GM12878 (cell line): ENCODE measurements around the gene PDPK1. TPM values are rescaled to one million over a fixed set of nuclear protein-coding genes. Genes with fewer than 3 reads are reported as not detected.

Source experiments
- ATAC-seq: fragments of 200-7000 bp; cut with Tn5 transposase; 3 replicates; pipeline ENCODE4 v1.9.1; 2020; ENCODE audit warnings: mild to moderate bottlenecking, moderate library complexity
- BruUV-seq: library from RNA; stranded (reverse); fragments of 400-500 nt; replicated peaks from 2 replicates; lab custom pipeline; 2021; lab: Mats Ljungman, UMichigan
- CTCF ChIA-PET: fragments of 300-600 bp; sonication (Branson Sonifier 250); formaldehyde crosslinking; extraction: SDS; loops from one replicate; lab custom pipeline; 2021; ENCODE audit warnings: inconsistent platforms; lab: Yijun Ruan, JAX
- POLR2A ChIA-PET: fragments of 350-600 bp; formaldehyde crosslinking; extraction: SDS; loops from one replicate; lab custom pipeline; 2021; ENCODE audit warnings: inconsistent platforms; lab: Charles Lee
- RAD21 ChIA-PET: fragments of 300-600 bp; sonication (Branson Sonifier 250); formaldehyde crosslinking; loops from one replicate; lab custom pipeline; 2023; ENCODE audit warnings: antibody characterized with exemption; ENCODE audit not compliant: unreplicated experiment; lab: Charles Lee
- SMC1A ChIA-PET: fragments of 300-600 bp; sonication (Branson Sonifier 250); formaldehyde crosslinking; loops from one replicate; lab custom pipeline; 2023; ENCODE audit not compliant: unreplicated experiment, uncharacterized antibody; lab: Charles Lee
- DNase-seq: peaks from one replicate; pipeline ENCODE4 v3.0.0-alpha.2; 2011; ENCODE audit warnings: low read depth, low spot score
- FAIRE-seq: peaks from 3 replicates; lab custom pipeline; 2011; peaks lifted over from hg19 to GRCh38; lab: Jason Lieb, UNC
- H2AFZ ChIP-seq: 2 replicates; pipeline ENCODE4 v1.6.0; 2011; ENCODE audit warnings: low read depth, low read length, control low read depth; ENCODE audit not compliant: control insufficient read depth
- H3K27ac ChIP-seq: 2 replicates; pipeline ENCODE4 v1.5.1; 2011; ENCODE audit warnings: control low read depth; ENCODE audit not compliant: control insufficient read depth, insufficient read depth
- H3K27me3 ChIP-seq, 2 experiments: replicated peaks in 1 of 2; 2 replicates each; pipeline versions ENCODE4 v1.6.0 to v1.6.1; 2011; ENCODE audit warnings: low read length in 1 of 2; ENCODE audit not compliant: control insufficient read depth in 2 of 2, insufficient read depth in 2 of 2
- H3K36me3 ChIP-seq, 2 experiments: 2 replicates each; pipeline ENCODE4 v1.5.1; 2011; ENCODE audit warnings: low read length in 1 of 2; ENCODE audit not compliant: control insufficient read depth in 2 of 2, insufficient read depth in 2 of 2
- H3K4me1 ChIP-seq: 2 replicates; pipeline ENCODE4 v1.6.1; 2011; ENCODE audit warnings: mild to moderate bottlenecking, low read length, moderate library complexity, mixed read lengths; ENCODE audit not compliant: control insufficient read depth, insufficient read depth
- H3K4me2 ChIP-seq: 2 replicates; pipeline ENCODE4 v1.6.0; 2011; ENCODE audit warnings: control low read depth; ENCODE audit not compliant: control insufficient read depth, insufficient read depth
- H3K4me3 ChIP-seq: fragments of 200-600 bp; sonication (generic); 2 replicates; pipeline ENCODE4 v1.5.1; 2016
- H3K79me2 ChIP-seq: 2 replicates; pipeline ENCODE4 v1.6.0; 2011; ENCODE audit warnings: low read length; ENCODE audit not compliant: control insufficient read depth, insufficient read depth
- H3K9ac ChIP-seq: 2 replicates; pipeline ENCODE4 v1.8.0; 2011; ENCODE audit warnings: low read length, control low read depth, mixed read lengths; ENCODE audit not compliant: control insufficient read depth, insufficient read depth
- H3K9me3 ChIP-seq: replicated peaks from 3 replicates; pipeline ENCODE4 v1.5.1; 2011; ENCODE audit warnings: mild to moderate bottlenecking, low read length; ENCODE audit not compliant: control insufficient read depth, insufficient read depth
- H4K20me1 ChIP-seq: 2 replicates; pipeline ENCODE4 v1.6.0; 2011; ENCODE audit not compliant: control insufficient read depth, insufficient read depth
- MLLT1 ChIP-seq: fragments of 450-650 bp; IDR thresholded peaks from 2 replicates; pipeline ENCODE4 v1.6.1; 2016; ENCODE audit warnings: mild to moderate bottlenecking
- PBX3 ChIP-seq: IDR thresholded peaks from 2 replicates; pipeline ENCODE4 v1.6.1; 2011; ENCODE audit warnings: mild to moderate bottlenecking, low read depth, low read length, moderate library complexity; ENCODE audit not compliant: insufficient replicate concordance
- SREBF2 ChIP-seq: IDR thresholded peaks from 2 replicates; pipeline ENCODE4 v1.6.1; 2012; ENCODE audit warnings: mild to moderate bottlenecking, low read length
- ZNF592 ChIP-seq: fragments of 450-650 bp; IDR thresholded peaks from 2 replicates; pipeline ENCODE4 v1.6.1; 2017; ENCODE audit warnings: mild to moderate bottlenecking, moderate library complexity
- WGBS: methylation state at CpG from one replicate; pipeline ENCODE4 v1.1.6; 2016; ENCODE audit warnings: low lambda C conversion rate; ENCODE audit not compliant: insufficient replicate concordance, insufficient coverage; ENCODE audit errors: missing lambda C conversion rate; 5-methylcytosine and 5-hydroxymethylcytosine counted together
- in situ Hi-C: fragments of 300-500 bp; cut with MboI; formaldehyde crosslinking; loops from 9 replicates; pipeline ENCODE4 v1.14.3; 2018; ENCODE audit warnings: mixed read lengths
- intact Hi-C: fragments of 100-400 bp; cut with micrococcal nuclease; formaldehyde crosslinking; loops from one replicate; pipeline ENCODE4 v1.14.2; 2022; ENCODE audit not compliant: unreplicated experiment
- polyA plus RNA-seq, 11 experiments: library from polyadenylated mRNA; depleted of rRNA in 4 of 11; unstranded in 6 of 11; stranded (reverse) in 5 of 11; fragments of >200 nt; fragmentation: Nextera tagmentation in 4 of 11; fragmentation: Illumina TruSeq in 1 of 11; extraction: Ambion mirVana in 4 of 11; extraction: Trizol in 1 of 11; gene quantifications; 1 replicate in 1 of 11; 2 replicates in 10 of 11; pipeline versions ENCODE4 v1.2.1 to v1.2.3, GENCODE V29; 2011 to 2016; ENCODE audit warnings: inconsistent platforms in 2 of 11, missing spikeins in 2 of 11, low read depth in 1 of 11
- total RNA-seq, 4 experiments: library from RNA; depleted of rRNA in 3 of 4; stranded (reverse); fragments of >200 nt in 3 of 4; fragmentation: Illumina TruSeq in 1 of 4; extraction: Trizol in 1 of 4; gene quantifications; 2 replicates each; pipeline versions ENCODE4 v1.2.1 to v1.2.3, GENCODE V29; 2013 to 2021

PDPK1 gene
- total and polyA plus RNA-seq, 10 of the 15 experiments (the other 5 are each of a cell fraction or from before 2014, with no cell fraction given): 3.9 to 41.3 (median 25.5) TPM

- H3K36me3 ChIP-seq: peaks cover 0 to 2% of the 10 kb centered on the region in 2 experiments; a peak in 2 of 4 replicates
- ChIA-PET POLR2A (interaction anchor here (0.9 to 1.5 kb wide), 4 partner anchors 34 to 233 kb away, joined by 3 to 7 read pairs (median 6); partner anchors contain the start of gene CCNF), CTCF (interaction anchor here (0.6 to 2.8 kb wide), 21 partner anchors 8 to 347 kb away, joined by 3 to 36 read pairs (median 5); partner anchors contain the start of genes CCNF, TEDC2 and TRAF7), RAD21 (interaction anchor here (0.8 to 2.0 kb wide), 10 partner anchors 8 to 559 kb away, joined by 3 to 16 read pairs (median 4); partner anchors contain the start of genes CCNF, ECI1 and MSRB1), SMC1A (interaction anchor here (0.7 to 2.5 kb wide), 6 partner anchors 10 to 252 kb away, joined by 3 to 17 read pairs (median 4); partner anchors contain the start of gene CCNF)
- H3K4me2 ChIP-seq: no peak overlapping the region
- no peak overlapping the region for H3K4me3 ChIP-seq
- no peaks in the 10 kb centered on the region for H3K79me2 ChIP-seq
- TF ChIP-seq SREBF2: no peak
- no peak for TF ChIP-seq MLLT1
- TF ChIP-seq ZNF592: no peak
- no peak for TF ChIP-seq PBX3
- H3K27ac ChIP-seq: no peak overlapping the region
- WGBS: 61% methylated on average over 17 of the region's 18 CpGs
- DNase-seq (no peak), FAIRE-seq (no peak), ATAC-seq (no peak)
- H3K27me3 ChIP-seq: no peaks in the 10 kb centered on the region
- H3K4me1 ChIP-seq: peaks cover 8% of the 10 kb centered on the region
- intact Hi-C loops (loop anchor here (2.0 to 10.0 kb wide), 4 partner anchors 69 to 307 kb away; partner anchors contain the start of genes ABCA3 and RNPS1), in situ Hi-C loops (no loop called here)
- no peak overlapping the region for H2AFZ ChIP-seq
- no peaks in the 10 kb centered on the region for H3K9me3 ChIP-seq
- BruUV-seq: no TSS peak
- H4K20me1 ChIP-seq: no peaks in the 10 kb centered on the region
- no peak overlapping the region for H3K9ac ChIP-seq
Measured at GRCh38 chr16:2501946-2502895, 35.6 kb upstream of the PDPK1 start.
